ENCODE measurements around the gene FAM184B.

GRCh38 chr4:17646693-17647092, 134.7 kb downstream of the FAM184B start:
- TF ChIP-seq EZH2 (IDR thresholded peaks at IDR 0.05; ENCODE audit: low read length, unreplicated experiment) = no peak
- TF ChIP-seq CTCF (conservative IDR thresholded peaks at IDR 0.05; ENCODE audit: low read depth, low read length) = no peak
- no peak for TF ChIP-seq EZH2phosphoT487 (IDR thresholded peaks at IDR 0.05; ENCODE audit: borderline replicate concordance, low read length)
